Upper lobe of left lung (tissue), 6 donors: Measurements from ENCODE around the gene MOB3B. TPM values are rescaled to one million over a fixed set of nuclear protein-coding genes. Genes with fewer than 3 reads are reported as not detected.

Experiments used
- ATAC-seq, 2 donors: fragments of 200-7000 bp; cut with Tn5 transposase; one replicate each; pipeline ENCODE4 v1.9.1; 2022; ENCODE audit warnings: mild to moderate bottlenecking in 2 of 2, moderate library complexity in 2 of 2; ENCODE audit not compliant: low FRiP score in 2 of 2
- DNase-seq, 2 donors: peaks; one replicate each; pipeline ENCODE4 v3.0.0-alpha.2; 2019 to 2020
- H3K27ac ChIP-seq, 4 donors: fragments of 200-600 bp; sonication (generic); one replicate each; pipeline ENCODE4 v1.5.1; 2016 to 2019
- H3K27me3 ChIP-seq, 4 donors: fragments of 200-600 bp; sonication (generic); one replicate each; pipeline ENCODE4 v1.5.1; 2017 to 2019
- H3K36me3 ChIP-seq, 4 donors: fragments of 200-600 bp; sonication (generic); one replicate each; pipeline ENCODE4 v1.5.1; 2016 to 2019
- H3K4me1 ChIP-seq, 4 donors: fragments of 200-600 bp; sonication (generic); one replicate each; pipeline ENCODE4 v1.5.1; 2018 to 2019
- H3K4me3 ChIP-seq, 4 donors: fragments of 200-600 bp; sonication (generic); one replicate each; pipeline ENCODE4 v1.5.1; 2017 to 2019; ENCODE audit warnings: mild to moderate bottlenecking in 2 of 4, moderate library complexity in 1 of 4
- H3K9me3 ChIP-seq, 4 donors: fragments of 200-600 bp; sonication (generic); one replicate each; pipeline ENCODE4 v1.5.1; 2018 to 2019
- EP300 ChIP-seq, 4 donors: sonication (generic); formaldehyde crosslinking; IDR thresholded peaks; one replicate each; pipeline ENCODE4 v1.5.1; 2017; ENCODE audit warnings: antibody characterized with exemption in 4 of 4, control low read depth in 2 of 4
- POLR2A ChIP-seq, 4 donors: fragments of 450-650 bp; IDR thresholded peaks; one replicate each; pipeline ENCODE4 v1.5.1; 2016 to 2017; ENCODE audit warnings: antibody characterized with exemption in 4 of 4, mild to moderate bottlenecking in 2 of 4
- POLR2AphosphoS5 ChIP-seq, 2 donors: sonication (generic); formaldehyde crosslinking; IDR thresholded peaks; one replicate each; pipeline ENCODE4 v1.5.1; 2017; ENCODE audit warnings: antibody characterized with exemption in 2 of 2
- WGBS, 2 donors: methylation state at CpG; one replicate each; pipeline ENCODE4 v1.1.5; 2017 to 2018; 5-methylcytosine and 5-hydroxymethylcytosine counted together
- total RNA-seq, 6 donors: library from RNA; depleted of rRNA in 4 of 6; stranded (reverse); fragments of >200 nt in 4 of 6; gene quantifications; one replicate each; pipeline versions ENCODE4 v1.1.0 to v1.2.1, GENCODE V29; 2016 to 2021
- TF ChIP-seq, protein P1 (sequence below), 6 experiments: fragments of 450-650 bp in 4 of 6; fragments of 200-600 bp in 2 of 6; sonication (generic) in 2 of 6; IDR thresholded peaks; one replicate each; pipeline ENCODE4 v1.5.1; 2016 to 2019; ENCODE audit warnings: antibody characterized with exemption in 6 of 6
- donor health status: DM: no; HTN: no; CAD: no; lungs with moderate emphysema.
- donor health status: DM: no; HTN: yes; CAD: no; lungs with severe emphysema.

The MOB3B gene
- total RNA-seq, 6 donors from 2014 or later, result 4.2 to 20.7 (median 8.3) TPM

DNA sequence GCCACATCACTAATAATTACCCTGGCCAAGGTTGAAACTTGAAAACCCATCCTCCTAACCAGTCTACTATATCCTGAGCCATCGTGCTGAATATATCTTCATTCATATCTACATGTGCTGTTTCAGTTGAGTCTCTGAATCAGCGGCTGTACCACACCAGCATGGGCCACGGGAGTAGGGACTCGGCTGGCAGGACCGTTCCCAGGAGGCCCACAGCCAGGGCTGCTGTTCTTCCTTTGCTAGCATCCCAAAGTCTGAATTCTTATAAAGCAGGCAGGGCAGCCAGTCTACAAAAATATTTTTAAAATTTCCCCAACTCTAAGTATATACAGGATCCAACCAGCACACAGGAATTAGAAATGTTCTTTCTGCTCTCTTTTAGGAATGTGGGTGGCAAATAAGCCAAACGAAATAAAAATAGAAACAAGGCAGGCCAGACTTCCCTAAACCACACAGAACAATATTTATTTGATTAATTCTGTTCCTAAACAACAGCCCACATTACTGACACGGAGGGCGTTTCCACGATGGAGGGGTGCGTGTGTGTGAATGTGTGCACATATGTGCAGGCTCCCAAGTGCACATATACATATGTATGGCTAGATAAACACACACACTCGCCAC lies 189.8 kb downstream of the MOB3B start:
- TF ChIP-seq EP300 (IDR thresholded peaks at IDR 0.05) (no peak), POLR2A (IDR thresholded peaks at IDR 0.05) (no peak), POLR2AphosphoS5 (IDR thresholded peaks at IDR 0.05) (no peak)
- TF ChIP-seq, protein P1, sequence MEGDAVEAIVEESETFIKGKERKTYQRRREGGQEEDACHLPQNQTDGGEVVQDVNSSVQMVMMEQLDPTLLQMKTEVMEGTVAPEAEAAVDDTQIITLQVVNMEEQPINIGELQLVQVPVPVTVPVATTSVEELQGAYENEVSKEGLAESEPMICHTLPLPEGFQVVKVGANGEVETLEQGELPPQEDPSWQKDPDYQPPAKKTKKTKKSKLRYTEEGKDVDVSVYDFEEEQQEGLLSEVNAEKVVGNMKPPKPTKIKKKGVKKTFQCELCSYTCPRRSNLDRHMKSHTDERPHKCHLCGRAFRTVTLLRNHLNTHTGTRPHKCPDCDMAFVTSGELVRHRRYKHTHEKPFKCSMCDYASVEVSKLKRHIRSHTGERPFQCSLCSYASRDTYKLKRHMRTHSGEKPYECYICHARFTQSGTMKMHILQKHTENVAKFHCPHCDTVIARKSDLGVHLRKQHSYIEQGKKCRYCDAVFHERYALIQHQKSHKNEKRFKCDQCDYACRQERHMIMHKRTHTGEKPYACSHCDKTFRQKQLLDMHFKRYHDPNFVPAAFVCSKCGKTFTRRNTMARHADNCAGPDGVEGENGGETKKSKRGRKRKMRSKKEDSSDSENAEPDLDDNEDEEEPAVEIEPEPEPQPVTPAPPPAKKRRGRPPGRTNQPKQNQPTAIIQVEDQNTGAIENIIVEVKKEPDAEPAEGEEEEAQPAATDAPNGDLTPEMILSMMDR (IDR thresholded peaks at IDR 0.05), result no peak
- no peaks in the 10 kb centered on the region for H3K36me3 ChIP-seq
- WGBS, 2 donors, result 57 to 63% methylated on average over 11 of the region's 11 CpGs
- H3K27me3 ChIP-seq, result no peaks in the 10 kb centered on the region
- H3K4me1 ChIP-seq, result peaks cover 18 to 43% (median 39%) of the 10 kb centered on the region in 4 donors
- peak in 1 of 2 donors; percentile 10 for DNase-seq
- no peak overlapping the region for H3K4me3 ChIP-seq
- H3K27ac ChIP-seq, result peak overlapping the region in 3 of 4 donors; percentile 32 to 71 (median 59)
- no peaks in the 10 kb centered on the region for H3K9me3 ChIP-seq
- ATAC-seq, result peak; percentile 12 to 53

DNA sequence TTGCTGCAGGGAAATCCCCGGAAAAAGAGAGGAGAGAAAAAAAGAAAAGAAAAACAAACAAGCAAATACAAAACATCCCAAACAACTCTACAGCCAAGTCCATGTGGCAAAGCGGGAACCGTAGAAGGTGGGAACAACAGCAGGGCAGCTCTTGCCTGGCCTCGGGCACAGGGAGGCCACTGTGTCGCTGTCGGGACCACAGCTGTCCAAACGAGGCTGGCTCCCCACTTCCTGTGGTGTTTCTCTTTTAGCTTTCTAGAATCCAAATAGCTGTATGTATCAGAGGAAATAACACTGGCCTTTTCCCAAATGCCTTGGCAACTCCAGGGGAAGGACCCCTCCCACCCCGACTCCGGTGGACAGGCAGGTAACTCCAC lies 191.1 kb downstream of the MOB3B start:
- Histone ChIP-seq H3K27ac (peak overlapping the region; percentile 31 to 71 (median 49)), H3K4me3 (no peak overlapping the region), H3K4me1 (peaks cover 18 to 44% (median 39%) of the 10 kb centered on the region in 4 donors), H3K9me3 (no peaks in the 10 kb centered on the region), H3K36me3 (no peaks in the 10 kb centered on the region), H3K27me3 (no peaks in the 10 kb centered on the region)
- DNase-seq, result peak in 1 of 2 donors; percentile 22
- 28 to 53% methylated on average over 9 of the region's 9 CpGs for WGBS, 2 donors
- no peak for ATAC-seq
- TF ChIP-seq, protein P1 (IDR thresholded peaks at IDR 0.05), result no peak
- TF ChIP-seq POLR2AphosphoS5 (IDR thresholded peaks at IDR 0.05), result no peak
- no peak for TF ChIP-seq POLR2A (IDR thresholded peaks at IDR 0.05)
- TF ChIP-seq EP300 (IDR thresholded peaks at IDR 0.05), result no peak

DNA sequence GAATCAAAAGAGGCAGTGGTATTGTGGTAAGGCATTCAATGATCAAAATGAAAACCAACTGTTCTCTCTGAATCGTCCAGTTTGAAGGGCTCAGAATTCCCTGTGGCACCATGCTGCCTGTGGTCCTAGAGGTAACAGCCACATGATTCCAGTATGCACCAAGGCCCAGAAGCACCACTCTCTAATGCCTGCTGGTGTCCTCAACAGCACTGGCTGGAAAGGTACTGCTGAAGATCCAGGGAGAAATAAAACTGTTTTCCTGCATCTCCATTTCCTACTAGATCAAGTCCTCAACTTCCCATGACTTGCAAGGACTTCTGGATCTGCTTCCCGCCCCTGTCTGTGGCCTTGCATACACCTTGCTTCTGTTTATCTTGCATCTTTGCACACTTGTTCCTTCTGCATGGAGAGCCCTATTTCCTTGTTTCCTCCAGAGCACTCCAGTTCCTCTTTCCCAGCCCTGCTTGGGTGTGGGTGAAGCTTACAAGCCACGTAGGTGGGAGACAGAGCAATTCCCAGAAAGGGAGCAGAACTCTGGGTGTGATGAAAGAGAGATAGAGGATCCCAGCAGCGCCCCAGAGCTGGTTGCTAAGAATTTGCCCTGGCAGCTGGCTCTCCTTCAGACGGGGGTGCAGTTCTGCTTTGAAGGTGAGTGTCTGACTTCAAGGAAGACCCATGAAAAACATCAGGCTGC lies 191.6 kb downstream of the MOB3B start:
- no peaks in the 10 kb centered on the region for H3K9me3 ChIP-seq
- no peaks in the 10 kb centered on the region for H3K36me3 ChIP-seq
- H3K4me3 ChIP-seq, result no peak overlapping the region
- peak; percentile 29 to 59 for TF ChIP-seq POLR2AphosphoS5 (IDR thresholded peaks at IDR 0.05)
- TF ChIP-seq POLR2A (IDR thresholded peaks at IDR 0.05), result peak in 1 of 4 donors; percentile 12
- TF ChIP-seq, protein P1 (IDR thresholded peaks at IDR 0.05), result no peak
- TF ChIP-seq EP300 (IDR thresholded peaks at IDR 0.05), result no peak
- H3K4me1 ChIP-seq, result peaks cover 18 to 46% (median 39%) of the 10 kb centered on the region in 4 donors
- H3K27me3 ChIP-seq, result no peaks in the 10 kb centered on the region
- ATAC-seq (peak; percentile 7 to 59), DNase-seq (peak in 1 of 2 donors; percentile 59)
- 33 to 44% methylated on average over 5 of the region's 5 CpGs for WGBS, 2 donors
- peak overlapping the region; percentile 31 to 71 (median 49) for H3K27ac ChIP-seq

DNA sequence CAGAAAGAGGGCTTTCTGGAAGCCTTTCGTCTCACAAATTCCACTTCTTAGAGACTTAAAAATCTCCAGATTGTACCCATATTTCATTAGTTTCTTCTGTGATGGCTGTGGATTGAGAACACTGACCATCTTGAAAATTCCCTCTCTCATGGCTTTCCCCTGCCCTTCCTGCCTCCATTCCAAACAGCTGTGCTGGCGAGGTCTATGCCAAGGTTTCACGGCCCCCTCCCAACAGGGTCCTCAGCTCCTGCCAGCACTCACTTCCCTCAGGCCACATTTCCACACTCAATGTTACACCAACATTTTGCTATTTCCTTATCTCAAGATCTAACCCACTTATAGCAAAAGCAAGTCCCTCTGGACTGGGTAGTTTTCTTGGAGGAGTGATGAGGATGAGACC lies 192.4 kb downstream of the MOB3B start:
- peaks cover 18 to 46% (median 39%) of the 10 kb centered on the region in 4 donors for H3K4me1 ChIP-seq

More for the DNA sequence above, 192.4 kb downstream of the MOB3B start:
- DNase-seq, result no peak
- TF ChIP-seq, protein P1 (IDR thresholded peaks at IDR 0.05), result no peak
- TF ChIP-seq EP300 (IDR thresholded peaks at IDR 0.05), result no peak
- TF ChIP-seq POLR2A (IDR thresholded peaks at IDR 0.05), result no peak
- TF ChIP-seq POLR2AphosphoS5 (IDR thresholded peaks at IDR 0.05), result no peak
- Histone ChIP-seq H3K4me3 (no peak overlapping the region), H3K36me3 (no peaks in the 10 kb centered on the region), H3K9me3 (no peaks in the 10 kb centered on the region), H3K27ac (peak overlapping the region in 3 of 4 donors; percentile 39 to 71 (median 59)), H3K27me3 (no peaks in the 10 kb centered on the region)
- whole genome bisulfite sequencing, 2 donors, result 59 to 82% methylated on average over 3 of the region's 3 CpGs
- ATAC-seq, result no peak
